ENCODE results near the gene PEPD. TPM values are rescaled to one million over a fixed set of nuclear protein-coding genes. Genes with fewer than 3 reads are reported as not detected.

PEPD gene
- total RNA-seq, 3 donors from 2014 or later, result 54.2 to 57.2 (median 55.1) TPM

GRCh38 chr19:33512021-33512420, 9.6 kb downstream of the PEPD start:
- H3K4me3 Mint-ChIP-seq, result no peak overlapping the region
- DNase-seq (no peak), ATAC-seq (no peak)
- H3K36me3 Mint-ChIP-seq (ENCODE audit: insufficient read depth), result peaks cover 8% of the 10 kb centered on the region
- no peaks in the 10 kb centered on the region for H3K9me3 Mint-ChIP-seq
- no peaks in the 10 kb centered on the region for H3K27me3 Mint-ChIP-seq (ENCODE audit: low read depth)
- H3K4me1 Mint-ChIP-seq (ENCODE audit: low read depth), result peaks cover 16% of the 10 kb centered on the region

- peaks cover 15% of the 10 kb centered on the region for H3K4me1 Mint-ChIP-seq (ENCODE audit: low read depth)
- H3K36me3 Mint-ChIP-seq (ENCODE audit: insufficient read depth), result peaks cover 8% of the 10 kb centered on the region
- ATAC-seq (no peak), DNase-seq (no peak)
- H3K27me3 Mint-ChIP-seq (ENCODE audit: low read depth), result no peaks in the 10 kb centered on the region
- no peak overlapping the region for H3K4me3 Mint-ChIP-seq
- no peaks in the 10 kb centered on the region for H3K9me3 Mint-ChIP-seq
These were observed 10.2 kb downstream of the PEPD start for GRCh38 chr19:33511346-33511745.

- H3K36me3 Mint-ChIP-seq (ENCODE audit: insufficient read depth), result peaks cover 8% of the 10 kb centered on the region
- no peak for ATAC-seq
- DNase-seq, result no peak
- no peak overlapping the region for H3K4me3 Mint-ChIP-seq
- H3K4me1 Mint-ChIP-seq (ENCODE audit: low read depth), result peaks cover 10% of the 10 kb centered on the region
- H3K27me3 Mint-ChIP-seq (ENCODE audit: low read depth), result no peaks in the 10 kb centered on the region
- no peaks in the 10 kb centered on the region for H3K9me3 Mint-ChIP-seq
These were observed 11.0 kb downstream of the PEPD start for GRCh38 chr19:33510462-33511194.

- Mint-ChIP-seq H3K36me3 (ENCODE audit: insufficient read depth) (peaks cover 8% of the 10 kb centered on the region), H3K4me1 (ENCODE audit: low read depth) (peaks cover 2% of the 10 kb centered on the region), H3K4me3 (no peak overlapping the region), H3K9me3 (no peaks in the 10 kb centered on the region), H3K27me3 (ENCODE audit: low read depth) (no peaks in the 10 kb centered on the region)
- no peak for DNase-seq
- no peak for ATAC-seq
These were observed 11.8 kb downstream of the PEPD start for GRCh38 chr19:33509774-33510173.

GRCh38 chr19:33508941-33509614, 12.5 kb downstream of the PEPD start:
- H3K4me1 Mint-ChIP-seq (ENCODE audit: low read depth), result no peaks in the 10 kb centered on the region
- peaks cover 8% of the 10 kb centered on the region for H3K36me3 Mint-ChIP-seq (ENCODE audit: insufficient read depth)
- ATAC-seq (no peak), DNase-seq (no peak)
- H3K27me3 Mint-ChIP-seq (ENCODE audit: low read depth), result no peaks in the 10 kb centered on the region
- no peaks in the 10 kb centered on the region for H3K9me3 Mint-ChIP-seq
- H3K4me3 Mint-ChIP-seq, result no peak overlapping the region

GRCh38 chr19:33508431-33508830, 13.2 kb downstream of the PEPD start:
- ATAC-seq, result no peak
- Mint-ChIP-seq H3K4me3 (no peak overlapping the region), H3K4me1 (ENCODE audit: low read depth) (no peaks in the 10 kb centered on the region), H3K27me3 (ENCODE audit: low read depth) (no peaks in the 10 kb centered on the region), H3K9me3 (no peaks in the 10 kb centered on the region), H3K36me3 (ENCODE audit: insufficient read depth) (peaks cover 8% of the 10 kb centered on the region)
- no peak for DNase-seq

GRCh38 chr19:33508009-33508408, 13.6 kb downstream of the PEPD start:
- peaks cover 8% of the 10 kb centered on the region for H3K36me3 Mint-ChIP-seq (ENCODE audit: insufficient read depth)
- H3K9me3 Mint-ChIP-seq, result no peaks in the 10 kb centered on the region
- no peak overlapping the region for H3K4me3 Mint-ChIP-seq
- H3K4me1 Mint-ChIP-seq (ENCODE audit: low read depth), result no peaks in the 10 kb centered on the region
- H3K27me3 Mint-ChIP-seq (ENCODE audit: low read depth), result no peaks in the 10 kb centered on the region
- DNase-seq (no peak), ATAC-seq (no peak)

- peaks cover 8% of the 10 kb centered on the region for H3K36me3 Mint-ChIP-seq (ENCODE audit: insufficient read depth)
- no peak for ATAC-seq
- H3K4me1 Mint-ChIP-seq (ENCODE audit: low read depth), result no peaks in the 10 kb centered on the region
- no peaks in the 10 kb centered on the region for H3K9me3 Mint-ChIP-seq
- H3K27me3 Mint-ChIP-seq (ENCODE audit: low read depth), result no peaks in the 10 kb centered on the region
- no peak for DNase-seq
- no peak overlapping the region for H3K4me3 Mint-ChIP-seq
These were observed 14.3 kb downstream of the PEPD start for GRCh38 chr19:33507021-33507956.

- H3K9me3 Mint-ChIP-seq, result no peaks in the 10 kb centered on the region
- DNase-seq (no peak), ATAC-seq (no peak)
- peaks cover 8% of the 10 kb centered on the region for H3K36me3 Mint-ChIP-seq (ENCODE audit: insufficient read depth)
- no peaks in the 10 kb centered on the region for H3K27me3 Mint-ChIP-seq (ENCODE audit: low read depth)
- no peak overlapping the region for H3K4me3 Mint-ChIP-seq
- H3K4me1 Mint-ChIP-seq (ENCODE audit: low read depth), result no peaks in the 10 kb centered on the region
These were observed 15.1 kb downstream of the PEPD start for GRCh38 chr19:33506498-33506897.

- no peaks in the 10 kb centered on the region for H3K27me3 Mint-ChIP-seq (ENCODE audit: low read depth)
- DNase-seq (no peak), ATAC-seq (no peak)
- no peaks in the 10 kb centered on the region for H3K4me1 Mint-ChIP-seq (ENCODE audit: low read depth)
- peaks cover 6% of the 10 kb centered on the region for H3K36me3 Mint-ChIP-seq (ENCODE audit: insufficient read depth)
- H3K4me3 Mint-ChIP-seq, result no peak overlapping the region
- H3K9me3 Mint-ChIP-seq, result no peaks in the 10 kb centered on the region
These were observed 15.8 kb downstream of the PEPD start for GRCh38 chr19:33505823-33506222.

GRCh38 chr19:33505148-33505547, 16.4 kb downstream of the PEPD start:
- H3K27me3 Mint-ChIP-seq (ENCODE audit: low read depth), result no peaks in the 10 kb centered on the region
- ATAC-seq, result no peak
- no peak overlapping the region for H3K4me3 Mint-ChIP-seq
- H3K9me3 Mint-ChIP-seq, result no peaks in the 10 kb centered on the region
- H3K36me3 Mint-ChIP-seq (ENCODE audit: insufficient read depth), result peaks cover 6% of the 10 kb centered on the region
- no peak for DNase-seq
- no peaks in the 10 kb centered on the region for H3K4me1 Mint-ChIP-seq (ENCODE audit: low read depth)

GRCh38 chr19:33504058-33504444, 17.5 kb downstream of the PEPD start:
- H3K4me1 Mint-ChIP-seq (ENCODE audit: low read depth), result no peaks in the 10 kb centered on the region
- peaks cover 5% of the 10 kb centered on the region for H3K36me3 Mint-ChIP-seq (ENCODE audit: insufficient read depth)
- H3K4me3 Mint-ChIP-seq, result no peak overlapping the region
- no peaks in the 10 kb centered on the region for H3K27me3 Mint-ChIP-seq (ENCODE audit: low read depth)
- no peak for ATAC-seq
- H3K9me3 Mint-ChIP-seq, result no peaks in the 10 kb centered on the region
- DNase-seq, result no peak

GRCh38 chr19:33503433-33504057, 18.0 kb downstream of the PEPD start:
- peaks cover 2% of the 10 kb centered on the region for H3K36me3 Mint-ChIP-seq (ENCODE audit: insufficient read depth)

GRCh38 chr19:33503030-33503429, 18.6 kb downstream of the PEPD start:
- DNase-seq (no peak), ATAC-seq (no peak)
- Mint-ChIP-seq H3K36me3 (ENCODE audit: insufficient read depth) (peaks cover 2% of the 10 kb centered on the region), H3K4me1 (ENCODE audit: low read depth) (no peaks in the 10 kb centered on the region), H3K27me3 (ENCODE audit: low read depth) (no peaks in the 10 kb centered on the region), H3K9me3 (no peaks in the 10 kb centered on the region), H3K4me3 (no peak overlapping the region)

More at GRCh38 chr19:33503433-33504057, 18.0 kb downstream of the PEPD start:
- DNase-seq (no peak), ATAC-seq (no peak)
- no peaks in the 10 kb centered on the region for H3K9me3 Mint-ChIP-seq
- H3K4me3 Mint-ChIP-seq, result no peak overlapping the region
- H3K27me3 Mint-ChIP-seq (ENCODE audit: low read depth), result no peaks in the 10 kb centered on the region
- no peaks in the 10 kb centered on the region for H3K4me1 Mint-ChIP-seq (ENCODE audit: low read depth)
